SK-N-MC (cell line): ENCODE data around the gene DTD1.
"Not testable (repeated sequence)": the region's sequence is repeated elsewhere in the genome, so short reads cannot be mapped to it uniquely, and the experiment has no call there.

Experiments
- EZH2 ChIP-seq: fragments of 200-600 bp; sonication (generic); IDR thresholded peaks from one replicate; pipeline ENCODE4 v1.6.1; 2017; ENCODE audit warnings: antibody characterized with exemption
- FOXP2 ChIP-seq: optimal IDR thresholded peaks from 2 replicates; pipeline ENCODE3; 2011; ENCODE audit warnings: mild to moderate bottlenecking, moderate library complexity; ENCODE audit not compliant: insufficient read depth; ENCODE audit errors: extremely low read length, control extremely low read depth
- POLR2AphosphoS5 ChIP-seq: IDR thresholded peaks from 2 replicates; pipeline ENCODE4 v1.6.1; 2012; ENCODE audit warnings: mild to moderate bottlenecking, low read depth, low read length, borderline replicate concordance

- TF ChIP-seq EZH2, POLR2AphosphoS5, FOXP2: not testable (repeated sequence)
Observed at GRCh38 chr20:18787046-18787445, 199.2 kb downstream of the DTD1 start.
